ENCODE results near the gene SLA2. TPM values are rescaled to one million over a fixed set of nuclear protein-coding genes. Genes with fewer than 3 reads are reported as not detected.

Gene SLA2
- total and polyA plus RNA-seq, 2 of the 8 experiments (the other 6 are each of a cell fraction or from before 2014, with no cell fraction given): 0.18 TPM; not detected in 1

DNA sequence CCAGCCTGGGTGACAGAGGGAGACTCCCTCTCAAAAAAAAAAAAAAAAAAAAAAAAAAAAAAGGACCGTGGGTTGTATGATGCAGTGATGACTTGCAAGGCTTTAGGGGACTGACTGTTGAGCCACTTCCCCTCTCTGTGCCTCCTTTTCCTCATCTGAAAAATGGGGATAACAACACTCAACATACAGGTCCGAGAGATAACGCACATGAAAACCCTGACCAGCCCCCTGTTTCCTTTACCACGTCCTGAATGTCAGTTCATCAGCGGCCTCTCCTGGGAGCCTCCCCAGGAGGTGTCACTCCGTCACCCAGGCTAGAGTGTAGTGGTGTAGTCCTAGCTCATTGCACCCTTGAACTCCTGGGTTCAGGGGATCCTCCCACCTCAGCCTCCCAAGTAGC lies 3.9 kb downstream of the SLA2 start:
- Histone ChIP-seq H3K4ac (replicated peaks; ENCODE audit: insufficient read length, low read depth, low read length) (no peak overlapping the region), H2BK120ac (replicated peaks; ENCODE audit: low read depth, low read length) (no peak overlapping the region), H4K5ac (ENCODE audit: insufficient read length, low read depth, low read length) (no peak overlapping the region), H2BK5ac (ENCODE audit: low read depth, low read length) (no peak overlapping the region), H3K27ac (ENCODE audit: low read depth, low read length) (no peak overlapping the region), H3K56ac (replicated peaks; ENCODE audit: insufficient read length, low read depth, low read length) (no peak overlapping the region), H3K27me3 (replicated peaks in 1 of 4; ENCODE audit: control insufficient read depth in 3 of 4, extremely low read depth in 1 of 4, insufficient read depth in 3 of 4, low read length in 3 of 4) (no peaks in the 10 kb centered on the region), H3K36me3 (ENCODE audit: control insufficient read depth in 2 of 4, insufficient read depth in 4 of 4, low read length in 3 of 4) (no peaks in the 10 kb centered on the region), H2AK5ac (ENCODE audit: low read depth, low read length) (no peak overlapping the region), H3K9me3 (ENCODE audit: insufficient read depth in 2 of 2, low read depth in 1 of 2, low read length in 1 of 2) (no peaks in the 10 kb centered on the region), H3K4me2 (ENCODE audit: insufficient read depth in 1 of 2, low read depth in 2 of 2, low read length in 2 of 2) (no peak overlapping the region), H3K9ac (replicated peaks in 1 of 4; ENCODE audit: extremely low read depth in 1 of 4, low read depth in 3 of 4, low read length in 3 of 4) (no peak overlapping the region), H3K79me1 (ENCODE audit: low read depth, low read length) (no peaks in the 10 kb centered on the region), H3K4me3 (ENCODE audit: extremely low read depth in 1 of 4, insufficient read depth in 2 of 4, low read depth in 3 of 4, low read length in 4 of 4) (no peak overlapping the region), H2BK15ac (ENCODE audit: low read length) (no peak overlapping the region), H4K20me1 (replicated peaks in 1 of 2; ENCODE audit: control insufficient read depth in 1 of 2, insufficient read depth in 2 of 2, low read length in 2 of 2) (no peaks in the 10 kb centered on the region), H4K91ac (replicated peaks; ENCODE audit: insufficient read length, low read length) (no peak overlapping the region), H3K23me2 (ENCODE audit: low read depth, low read length) (no peaks in the 10 kb centered on the region), H3K23ac (ENCODE audit: insufficient read length) (no peak overlapping the region), H2BK12ac (ENCODE audit: low read depth, low read length) (no peak overlapping the region), H2BK20ac (ENCODE audit: low read length) (no peak overlapping the region), H3K4me1 (replicated peaks in 1 of 4; ENCODE audit: control insufficient read depth in 3 of 4, insufficient read depth in 4 of 4, low read length in 3 of 4) (peaks cover 1 to 13% (median 6%) of the 10 kb centered on the region in 4 experiments; a peak in 4 of 7 replicates), H2AFZ (ENCODE audit: low read length) (no peak overlapping the region), H3K79me2 (ENCODE audit: control insufficient read depth in 1 of 2, insufficient read depth in 2 of 2, low read length in 2 of 2) (no peaks in the 10 kb centered on the region), H3K18ac (ENCODE audit: extremely low read depth, low read length) (no peak overlapping the region), H3K14ac (ENCODE audit: insufficient read length) (no peak overlapping the region), H4K8ac (ENCODE audit: extremely low read depth, insufficient read depth, low read length) (no peak overlapping the region)
- FAIRE-seq (no peak), DNase-seq (ENCODE audit: low read depth in 1 of 2, low spot score in 2 of 2) (no peak)
- POLR2A ChIA-PET (ENCODE audit: partially characterized antibody): interaction anchor here (1.1 kb wide), 1 partner anchor 35 kb away, joined by 5 read pairs; no protein-coding TSS in a partner anchor
- CTCF ChIA-PET (ENCODE audit: partially characterized antibody): interaction anchor here (0.8 to 4.1 kb wide), 3 partner anchors 10 to 37 kb away, joined by 3 to 19 read pairs (median 4); partner anchors contain the start of gene RAB5IF
- WGBS, 2 experiments (ENCODE audit: extremely low coverage in 1 of 2, insufficient coverage in 1 of 2, insufficient read length in 1 of 2, insufficient replicate concordance in 2 of 2, low coverage in 1 of 2, low lambda C conversion rate in 2 of 2, missing lambda C conversion rate in 1 of 2): 91% methylated on average over 5 of the region's 6 CpGs; no CpG with 5 or more reads in 1 of the 2 experiments
- TF ChIP-seq TAF7 (optimal IDR thresholded peaks at IDR 0.05; ENCODE audit: borderline replicate concordance, low read depth, low read length) (no peak), SIRT6 (IDR thresholded peaks at IDR 0.05; ENCODE audit: low read length) (no peak), TEAD4 (IDR thresholded peaks at IDR 0.05; ENCODE audit: low read depth, low read length) (no peak), RNF2 (IDR thresholded peaks at IDR 0.05; ENCODE audit: borderline replicate concordance, low read depth, low read length, missing control alignments, poor library complexity, severe bottlenecking) (no peak), CBX5 (IDR thresholded peaks at IDR 0.05; ENCODE audit: low read depth, low read length) (no peak), CEBPB (IDR thresholded peaks at IDR 0.05; ENCODE audit: low read depth, low read length) (no peak), EGR1 (IDR thresholded peaks at IDR 0.05; ENCODE audit: borderline replicate concordance, low read depth, low read length) (no peak), FOSL1 (IDR thresholded peaks at IDR 0.05; ENCODE audit: insufficient read depth, low read depth, low read length) (no peak), ATF3 (IDR thresholded peaks at IDR 0.05; ENCODE audit: insufficient read depth, low read depth, low read length) (no peak)
- TF ChIP-seq, protein P1, sequence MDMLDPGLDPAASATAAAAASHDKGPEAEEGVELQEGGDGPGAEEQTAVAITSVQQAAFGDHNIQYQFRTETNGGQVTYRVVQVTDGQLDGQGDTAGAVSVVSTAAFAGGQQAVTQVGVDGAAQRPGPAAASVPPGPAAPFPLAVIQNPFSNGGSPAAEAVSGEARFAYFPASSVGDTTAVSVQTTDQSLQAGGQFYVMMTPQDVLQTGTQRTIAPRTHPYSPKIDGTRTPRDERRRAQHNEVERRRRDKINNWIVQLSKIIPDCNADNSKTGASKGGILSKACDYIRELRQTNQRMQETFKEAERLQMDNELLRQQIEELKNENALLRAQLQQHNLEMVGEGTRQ (IDR thresholded peaks at IDR 0.05; ENCODE audit: low read length): no peak
